Fibroblast of mammary gland (primary cell): ENCODE data around the gene ABCB7.
A peak's percentile ranks its signal among the peaks of the same experiment; 100 is the strongest.
"Not testable (repeated sequence)": the region's sequence is repeated elsewhere in the genome, so short reads cannot be mapped to it uniquely, and the experiment has no call there.

ENCODE experiments used
- DNase-seq: peaks from one replicate; pipeline ENCODE4 v3.0.0-alpha.2; 2010; ENCODE audit warnings: low read depth
- H3K4me3 ChIP-seq: 2 replicates; pipeline ENCODE4 v1.5.1; 2011; ENCODE audit warnings: low read depth, mild to moderate bottlenecking, low read length, moderate library complexity; ENCODE audit not compliant: control insufficient read depth
- TF ChIP-seq, protein P1 (sequence below): conservative IDR thresholded peaks from 2 replicates; pipeline ENCODE4 v1.5.1; 2011; ENCODE audit warnings: low read depth, low read length, inconsistent platforms; ENCODE audit not compliant: control insufficient read depth, insufficient read depth

ABCB7 gene

DNA sequence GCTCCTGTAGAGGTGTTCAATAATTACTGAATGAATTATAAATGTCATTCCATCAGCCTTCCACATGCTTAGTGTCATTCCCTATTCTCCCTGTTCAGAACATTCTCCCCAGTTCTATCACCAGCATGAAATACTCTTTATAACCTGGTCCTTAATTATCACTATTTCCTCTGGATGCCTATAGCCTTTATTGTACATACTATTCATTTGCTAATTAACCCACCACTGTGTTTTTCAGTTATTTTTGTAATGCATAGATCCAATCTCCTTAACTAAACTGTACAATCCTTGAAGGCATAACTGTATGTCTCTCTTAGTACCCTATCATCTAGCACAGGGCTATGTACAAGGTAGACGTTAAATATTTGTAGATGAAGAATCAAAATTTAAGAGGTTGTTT, 1.2 kb downstream of the ABCB7 start:
- TF ChIP-seq, protein P1, sequence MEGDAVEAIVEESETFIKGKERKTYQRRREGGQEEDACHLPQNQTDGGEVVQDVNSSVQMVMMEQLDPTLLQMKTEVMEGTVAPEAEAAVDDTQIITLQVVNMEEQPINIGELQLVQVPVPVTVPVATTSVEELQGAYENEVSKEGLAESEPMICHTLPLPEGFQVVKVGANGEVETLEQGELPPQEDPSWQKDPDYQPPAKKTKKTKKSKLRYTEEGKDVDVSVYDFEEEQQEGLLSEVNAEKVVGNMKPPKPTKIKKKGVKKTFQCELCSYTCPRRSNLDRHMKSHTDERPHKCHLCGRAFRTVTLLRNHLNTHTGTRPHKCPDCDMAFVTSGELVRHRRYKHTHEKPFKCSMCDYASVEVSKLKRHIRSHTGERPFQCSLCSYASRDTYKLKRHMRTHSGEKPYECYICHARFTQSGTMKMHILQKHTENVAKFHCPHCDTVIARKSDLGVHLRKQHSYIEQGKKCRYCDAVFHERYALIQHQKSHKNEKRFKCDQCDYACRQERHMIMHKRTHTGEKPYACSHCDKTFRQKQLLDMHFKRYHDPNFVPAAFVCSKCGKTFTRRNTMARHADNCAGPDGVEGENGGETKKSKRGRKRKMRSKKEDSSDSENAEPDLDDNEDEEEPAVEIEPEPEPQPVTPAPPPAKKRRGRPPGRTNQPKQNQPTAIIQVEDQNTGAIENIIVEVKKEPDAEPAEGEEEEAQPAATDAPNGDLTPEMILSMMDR, result no peak

DNA sequence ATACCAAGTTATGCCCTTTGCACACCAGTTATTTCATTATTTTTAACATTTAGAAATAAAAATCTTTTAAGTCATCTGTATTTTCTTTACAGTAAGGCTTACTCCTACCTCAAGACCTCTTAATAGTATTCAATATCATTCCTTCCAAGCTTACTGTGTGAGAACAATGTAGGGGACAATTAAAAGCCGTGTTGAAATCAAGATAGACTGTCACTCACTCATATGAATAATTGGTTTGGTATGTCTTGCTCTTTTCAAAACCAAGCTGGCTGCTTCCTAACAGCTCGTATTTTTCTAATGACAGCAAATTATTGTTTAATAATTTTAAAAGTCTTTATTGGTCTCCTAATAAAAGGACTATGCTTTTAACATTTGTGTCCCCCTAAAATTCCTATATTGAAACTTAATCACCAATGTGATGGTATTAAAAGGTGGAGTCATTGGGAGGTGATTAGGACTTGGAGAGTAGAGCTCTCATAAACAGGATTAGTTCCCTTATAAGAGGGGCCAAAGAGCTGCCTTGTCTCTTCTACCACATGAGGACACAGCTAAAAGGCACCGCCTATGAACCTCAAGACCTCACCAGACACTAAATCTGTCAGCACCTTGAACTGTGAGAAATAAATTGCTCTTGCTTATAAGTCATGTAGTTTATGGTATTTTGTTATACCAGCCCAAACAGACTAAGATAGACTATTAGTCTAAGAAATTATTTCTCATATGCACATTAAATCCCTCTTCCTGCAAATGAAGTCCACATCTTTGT, 4.1 kb downstream of the ABCB7 start:
- H3K4me3 ChIP-seq, result no peak overlapping the region
- DNase-seq, result peak; percentile 12
- TF ChIP-seq, protein P1, result no peak

More for the DNA sequence above, 1.2 kb downstream of the ABCB7 start:
- no peak for DNase-seq
- H3K4me3 ChIP-seq, result no peak overlapping the region

DNA sequence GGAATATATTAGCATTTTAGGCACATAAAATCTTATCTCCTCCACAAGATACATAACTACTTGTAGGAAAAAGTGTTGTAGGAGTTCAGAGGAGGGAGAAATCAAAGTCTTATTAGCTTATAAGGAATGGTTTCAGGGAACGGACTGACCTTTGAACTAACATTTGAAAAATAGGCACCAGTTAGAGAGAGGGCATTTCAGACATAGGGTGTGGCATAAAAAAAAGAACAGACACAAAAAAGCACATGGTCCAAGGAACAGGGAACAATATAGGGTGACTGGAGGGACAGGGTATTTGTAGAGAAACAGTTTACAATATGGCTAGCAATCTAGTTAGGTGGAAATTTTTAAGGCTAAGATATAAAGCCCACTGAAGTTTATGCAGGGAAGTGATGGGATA, 6.4 kb downstream of the ABCB7 start:
- no peak overlapping the region for H3K4me3 ChIP-seq
- TF ChIP-seq, protein P1, result no peak
- no peak for DNase-seq

DNA sequence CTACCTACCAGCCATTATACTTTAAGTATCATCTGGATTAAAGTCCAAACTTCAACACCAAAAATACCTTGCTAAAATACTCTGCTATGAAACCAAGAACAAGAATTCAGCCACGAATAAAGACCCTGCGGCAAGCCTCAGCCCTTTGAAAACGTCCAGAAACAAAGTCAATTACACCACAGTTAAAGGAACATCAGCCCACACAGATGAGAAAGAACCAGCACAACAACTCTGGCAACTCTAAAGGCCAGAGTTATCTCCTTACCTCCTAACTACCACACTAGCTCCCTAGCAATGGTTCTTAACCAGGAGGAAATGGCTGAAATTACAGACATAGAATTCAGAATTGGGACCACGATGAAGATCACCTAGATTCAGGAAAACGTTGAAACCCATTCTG, 23.4 kb downstream of the ABCB7 start:
- TF ChIP-seq, protein P1, result no peak
- DNase-seq, result no peak
- H3K4me3 ChIP-seq, result no peak overlapping the region

- TF ChIP-seq, protein P1, result no peak
- DNase-seq, result no peak
- no peak overlapping the region for H3K4me3 ChIP-seq
Observed at GRCh38 chrX:75131973-75132627, 24.0 kb downstream of the ABCB7 start.

GRCh38 chrX:75129069-75129468, 27.0 kb downstream of the ABCB7 start:
- not testable (repeated sequence) for DNase-seq, H3K4me3 ChIP-seq

DNA sequence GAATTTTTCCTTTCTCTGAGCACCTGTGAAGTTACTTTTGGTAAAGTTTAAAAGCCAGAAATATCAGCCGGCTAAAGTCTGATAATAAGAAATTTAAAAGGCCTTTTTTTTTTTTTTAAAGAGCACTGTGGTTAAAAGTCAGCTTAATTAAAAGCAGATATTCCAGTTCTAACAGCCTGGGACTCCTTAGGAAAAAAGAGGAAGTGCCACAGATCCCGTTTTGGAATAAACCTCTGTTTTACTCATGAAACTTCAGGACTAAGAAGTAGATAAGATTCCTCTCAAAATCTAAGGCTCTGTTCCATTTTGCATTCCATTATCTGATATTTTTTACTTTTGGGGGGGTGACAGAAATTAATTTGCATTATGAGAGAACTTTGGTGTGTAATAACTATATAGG, 37.8 kb downstream of the ABCB7 start:
- no peak overlapping the region for H3K4me3 ChIP-seq
- peak; percentile 6 for DNase-seq
- TF ChIP-seq, protein P1, result no peak
